Stimulated activated CD4-positive, alpha-beta T cell treated with anti-CD3 and anti-CD28 coated beads, TNF-alpha, amount 100 ng/mL, for 24 hours (primary cell): ENCODE data around the gene MARK3.

Experiments used
- DNase-seq, 3 experiments: peaks; one replicate each; pipeline ENCODE4 v3.0.0-alpha.2; 2020; ENCODE audit warnings: low read depth in 3 of 3

MARK3 gene

GRCh38 chr14:103548463-103549351 lies 163.5 kb downstream of the MARK3 start:
- DNase-seq = no peak

DNA sequence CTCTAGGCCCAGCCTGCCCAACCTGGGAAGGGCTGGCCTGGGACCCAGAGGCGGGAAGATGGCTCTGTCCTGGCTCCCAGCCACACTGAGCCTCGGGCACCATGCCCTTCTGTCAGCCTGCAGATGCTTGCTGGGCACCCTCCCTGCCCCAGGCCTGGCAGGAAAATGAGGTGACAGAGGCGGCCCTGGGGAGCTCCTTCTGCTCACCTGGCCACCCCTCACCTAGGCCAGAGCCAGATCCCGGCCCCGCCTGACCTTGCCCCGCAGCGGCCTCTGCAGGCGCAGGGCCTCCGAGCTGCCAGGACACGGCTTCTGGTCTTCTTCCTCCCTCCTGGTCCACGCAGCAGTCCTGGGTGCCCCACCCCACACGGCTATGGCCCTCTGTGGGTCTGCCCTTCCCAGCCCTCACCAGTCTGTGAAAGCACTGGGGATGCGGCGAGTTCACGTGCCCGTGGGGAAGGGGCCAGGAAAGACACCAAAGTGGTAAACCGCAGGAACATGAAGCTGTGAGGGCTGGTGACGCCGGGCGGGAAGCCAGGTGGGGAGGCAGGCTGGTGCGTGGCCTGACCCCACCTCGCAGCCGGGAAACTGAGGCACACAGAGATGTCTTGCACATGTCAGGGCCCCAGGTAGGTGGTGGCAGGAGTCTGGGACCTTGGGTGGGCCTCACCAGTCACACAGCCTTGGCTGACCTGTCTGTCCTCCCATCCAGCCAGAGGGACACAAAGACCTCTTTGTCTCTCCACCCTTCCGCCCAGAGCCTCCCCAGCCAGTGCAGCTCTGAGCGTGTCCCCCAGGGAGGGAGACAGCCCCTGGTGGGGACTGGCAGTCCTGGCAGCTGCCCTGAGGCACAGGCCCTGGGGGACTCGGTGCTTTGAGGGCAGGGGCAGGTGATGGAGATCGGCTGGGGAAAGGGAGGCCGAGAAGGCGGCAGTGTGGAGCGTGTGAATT lies 164.4 kb downstream of the MARK3 start:
- no peak for DNase-seq

DNA sequence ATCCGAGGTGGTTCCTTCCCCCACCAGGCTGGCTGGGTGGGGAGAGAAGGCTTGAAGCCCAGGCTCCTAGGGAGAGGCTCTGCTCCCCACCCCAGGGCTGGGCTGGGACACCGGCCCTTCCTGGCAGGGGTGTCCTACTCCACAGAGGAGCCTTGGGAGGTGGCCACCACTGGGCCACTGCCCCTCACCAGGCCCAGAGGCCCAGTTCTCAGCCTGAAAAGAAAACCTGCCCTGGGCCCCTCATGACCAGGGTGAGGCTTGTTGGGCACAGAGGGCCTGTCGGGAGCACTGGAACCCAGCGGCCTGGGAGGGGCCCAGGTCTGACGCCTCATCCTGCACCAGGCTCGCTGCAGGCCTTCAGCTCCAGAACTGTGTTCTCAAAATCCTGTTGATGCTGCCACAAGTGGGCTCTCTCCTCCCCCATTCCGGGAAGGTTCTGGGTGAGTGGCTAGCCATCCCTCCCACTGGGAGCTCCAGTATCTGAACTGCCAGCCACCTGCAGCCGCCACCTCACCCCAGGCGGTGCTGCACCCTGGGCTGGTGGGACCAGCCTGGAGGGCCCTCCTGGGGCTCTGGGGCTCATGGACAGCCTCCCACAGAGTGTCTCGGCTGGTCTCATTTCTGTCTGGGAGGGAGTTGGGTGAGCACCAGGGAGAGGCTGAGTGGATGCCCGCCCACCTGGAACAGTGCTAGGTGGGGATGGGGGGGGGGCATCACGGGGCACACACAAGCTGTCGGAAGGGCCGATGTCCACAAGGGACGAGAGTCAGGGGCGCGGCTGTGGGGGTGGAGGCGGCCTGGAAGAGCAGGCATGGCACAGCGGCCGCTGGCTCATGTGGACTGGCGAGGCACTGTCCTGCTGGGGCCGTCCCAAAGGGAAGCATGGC lies 165.5 kb downstream of the MARK3 start:
- DNase-seq = no peak

DNA sequence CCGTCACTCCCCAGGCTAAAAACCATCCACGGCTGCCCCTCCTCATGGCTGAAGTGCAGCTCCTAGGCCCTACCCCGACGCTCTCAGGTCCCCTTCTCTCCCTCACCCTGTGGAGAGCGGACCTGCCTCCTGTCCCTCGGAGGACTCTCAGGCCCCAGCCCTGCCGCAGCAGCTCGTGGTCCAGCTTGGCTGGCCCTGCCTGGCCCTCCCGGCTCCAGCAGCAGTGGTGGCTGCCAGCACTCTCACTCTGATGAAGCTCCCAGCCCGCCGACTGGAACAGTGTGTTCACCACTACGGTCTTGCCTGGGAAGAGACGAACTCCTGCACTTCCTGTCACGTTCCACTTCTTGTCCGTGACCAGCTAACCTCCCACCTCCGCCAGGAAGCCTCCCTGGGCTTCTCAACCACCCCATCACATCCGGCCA lies 166.1 kb downstream of the MARK3 start:
- no peak for DNase-seq

GRCh38 chr14:103552011-103552845 lies 167.0 kb downstream of the MARK3 start:
- DNase-seq = no peak

DNA sequence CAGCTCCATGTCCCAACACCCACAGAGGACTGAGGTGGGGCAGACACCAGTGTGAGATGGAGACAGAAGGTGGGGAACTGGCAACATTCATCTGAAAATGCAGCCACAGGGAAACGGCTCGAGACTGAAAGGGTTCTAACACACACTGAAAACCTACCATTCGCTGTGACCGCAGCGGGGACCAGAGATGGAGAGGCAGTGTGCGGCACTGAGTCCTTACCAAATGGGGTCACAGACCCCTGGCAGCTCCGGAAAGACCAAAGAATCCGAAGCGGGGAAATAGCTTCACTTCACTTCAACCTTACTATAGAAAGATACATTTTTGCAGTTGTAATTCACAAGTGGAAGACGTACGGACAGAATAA lies 167.6 kb downstream of the MARK3 start:
- DNase-seq = no peak
